Right hindlimb (tissue), 1 donor: Measurements from ENCODE around the gene DPF1.

Source experiments
- DNase-seq: peaks from one replicate; pipeline ENCODE4 v3.0.0-alpha.2; 2018

DPF1 gene

GRCh38 chr19:38216785-38217641 is 7.0 kb downstream of the DPF1 start:
- DNase-seq = no peak

GRCh38 chr19:38213911-38214625 is 10.0 kb downstream of the DPF1 start:
- DNase-seq = peak; percentile 68

DNA sequence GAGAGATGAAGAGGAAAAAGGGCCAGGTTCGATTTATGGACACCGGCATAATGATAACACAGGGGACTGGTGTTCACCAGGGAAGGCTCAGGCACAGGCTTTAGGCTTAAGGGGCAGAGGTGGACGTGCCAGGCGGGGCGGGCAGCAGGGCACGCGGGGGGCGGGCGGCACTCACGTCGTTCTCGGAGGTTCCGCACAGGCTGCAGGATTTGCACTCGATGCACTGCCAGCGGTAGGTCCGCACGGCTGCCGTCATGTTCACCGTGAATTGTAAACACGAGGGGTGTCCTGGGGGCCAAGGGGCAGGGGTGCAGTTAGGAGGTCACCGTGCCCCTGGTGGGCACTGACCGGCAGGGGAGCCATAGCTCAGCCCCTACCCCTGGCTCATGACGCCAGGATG is 10.6 kb downstream of the DPF1 start:
- no peak for DNase-seq

GRCh38 chr19:38211766-38212165 is 12.3 kb downstream of the DPF1 start:
- DNase-seq = no peak

DNA sequence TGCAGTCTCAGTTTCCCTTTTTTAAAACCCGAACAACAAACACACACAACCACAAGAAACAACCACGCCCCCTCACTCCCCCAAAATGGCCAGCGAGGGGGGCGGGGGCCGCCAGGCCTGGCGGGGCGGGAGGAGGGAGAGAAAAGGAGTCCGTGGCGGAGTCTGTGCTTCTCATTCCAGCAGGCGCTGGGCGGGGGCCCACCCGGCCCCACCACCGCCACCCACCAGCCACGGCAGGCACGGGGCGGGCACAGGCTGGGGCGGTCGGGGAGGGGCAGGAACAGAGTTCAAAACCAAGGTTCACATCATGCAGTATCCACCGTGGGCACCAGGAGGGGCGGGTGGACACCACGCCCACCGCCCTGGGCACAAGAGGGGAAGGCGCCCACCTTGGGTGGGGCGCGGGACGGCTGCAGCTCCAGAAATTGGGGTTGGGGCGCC is 12.9 kb downstream of the DPF1 start:
- DNase-seq = peak; percentile 91

DNA sequence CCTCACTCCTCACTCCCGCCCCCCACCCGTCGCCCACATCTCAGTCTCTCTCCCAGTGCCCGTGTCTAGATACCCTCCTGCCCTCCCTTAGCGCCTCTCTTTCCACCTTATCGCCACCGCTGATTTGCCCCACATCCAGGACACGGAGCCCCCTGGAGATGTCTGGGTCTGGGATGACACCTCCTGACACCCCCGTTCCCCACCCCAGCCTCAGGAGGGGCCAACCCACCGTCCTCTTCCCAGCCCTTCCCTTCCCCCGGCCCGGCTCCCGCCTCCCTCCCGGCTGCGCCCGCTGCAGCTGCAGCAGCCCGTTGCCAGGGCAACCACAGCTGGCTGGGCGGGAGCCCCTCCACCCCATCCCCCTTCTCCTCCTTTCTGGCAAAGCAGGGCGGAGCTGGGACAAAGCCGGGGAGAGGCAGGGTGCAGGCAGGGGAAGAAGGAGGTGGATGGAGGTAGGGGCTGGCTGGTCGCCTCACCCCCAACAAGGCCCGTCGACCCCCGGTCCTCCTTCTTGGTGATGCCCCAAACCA is 13.5 kb downstream of the DPF1 start:
- DNase-seq = peak; percentile 97

- DNase-seq = peak; percentile 97
Measured at GRCh38 chr19:38209671-38210457, 14.2 kb downstream of the DPF1 start.

- DNase-seq = no peak
Measured at GRCh38 chr19:38209152-38209551, 14.9 kb downstream of the DPF1 start.

DNA sequence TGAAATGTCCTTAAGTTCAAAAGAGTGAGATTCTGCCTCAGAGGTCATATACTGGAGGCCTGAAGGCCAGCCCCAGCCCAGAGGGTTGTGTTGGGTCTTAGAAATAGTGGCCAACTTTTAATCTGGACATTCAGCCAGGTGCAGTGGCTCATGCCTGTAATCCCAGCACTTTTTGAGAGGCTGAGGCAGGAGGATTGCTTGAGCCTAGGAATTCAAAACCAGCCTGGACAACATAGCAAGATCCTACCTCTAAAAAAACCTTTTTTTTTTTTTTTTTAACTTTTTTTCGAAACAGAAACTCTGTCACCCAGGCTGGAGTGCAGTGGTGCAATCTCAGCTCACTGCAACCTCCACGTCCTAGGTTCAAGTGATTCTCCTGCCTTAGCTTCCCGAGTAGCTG is 15.5 kb downstream of the DPF1 start:
- no peak for DNase-seq

GRCh38 chr19:38207543-38207942 is 16.5 kb downstream of the DPF1 start:
- DNase-seq = no peak

GRCh38 chr19:38206928-38207327 is 17.1 kb downstream of the DPF1 start:
- no peak for DNase-seq

- DNase-seq = no peak
Measured at GRCh38 chr19:38206006-38206745, 17.8 kb downstream of the DPF1 start.

- no peak for DNase-seq
Measured at GRCh38 chr19:38204728-38205127, 19.3 kb downstream of the DPF1 start.

DNA sequence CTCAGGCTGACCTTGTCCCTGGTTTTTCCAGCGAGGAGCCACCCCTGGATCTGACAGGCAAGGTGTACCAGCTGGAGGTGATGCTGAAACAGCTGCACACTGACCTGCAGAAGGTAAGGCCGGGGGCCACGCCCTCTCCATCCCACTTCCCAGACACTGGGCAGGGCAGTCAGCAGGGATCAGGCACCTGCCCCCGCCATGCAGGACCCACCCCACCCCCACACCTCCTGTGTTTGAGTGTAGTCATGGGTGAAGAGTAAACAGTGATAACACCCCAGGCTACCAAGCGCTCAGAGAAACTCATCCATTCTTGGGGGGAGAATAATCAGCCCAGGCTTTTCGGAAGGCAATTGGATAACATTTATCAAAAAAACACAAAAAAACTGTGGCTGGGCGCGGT is 19.9 kb downstream of the DPF1 start:
- DNase-seq = no peak

- no peak for DNase-seq
Measured at GRCh38 chr19:38203197-38203596, 20.8 kb downstream of the DPF1 start.

GRCh38 chr19:38202504-38202903 is 21.5 kb downstream of the DPF1 start:
- DNase-seq = no peak

DNA sequence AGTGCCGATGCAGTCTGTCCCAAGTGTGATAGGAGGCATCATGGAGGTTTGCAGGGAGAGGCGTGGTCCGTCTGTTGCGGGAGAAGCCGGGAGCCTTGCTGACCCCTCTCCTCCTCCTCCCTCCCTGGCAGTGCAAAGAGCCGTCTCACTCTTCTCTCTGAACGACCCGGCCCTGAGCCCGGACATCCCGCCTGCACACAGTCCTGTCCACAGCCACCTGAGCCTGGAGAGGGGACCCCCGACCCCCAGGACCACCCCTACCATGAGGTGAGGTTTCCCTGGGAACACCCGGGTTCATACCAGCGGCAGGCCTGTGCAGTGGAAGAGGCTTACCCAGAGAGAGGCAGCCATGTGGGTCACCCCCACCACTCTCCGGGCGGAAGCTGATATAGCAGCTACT is 22.3 kb downstream of the DPF1 start:
- no peak for DNase-seq

- DNase-seq = no peak
Measured at GRCh38 chr19:38199340-38199739, 24.7 kb downstream of the DPF1 start.

DNA sequence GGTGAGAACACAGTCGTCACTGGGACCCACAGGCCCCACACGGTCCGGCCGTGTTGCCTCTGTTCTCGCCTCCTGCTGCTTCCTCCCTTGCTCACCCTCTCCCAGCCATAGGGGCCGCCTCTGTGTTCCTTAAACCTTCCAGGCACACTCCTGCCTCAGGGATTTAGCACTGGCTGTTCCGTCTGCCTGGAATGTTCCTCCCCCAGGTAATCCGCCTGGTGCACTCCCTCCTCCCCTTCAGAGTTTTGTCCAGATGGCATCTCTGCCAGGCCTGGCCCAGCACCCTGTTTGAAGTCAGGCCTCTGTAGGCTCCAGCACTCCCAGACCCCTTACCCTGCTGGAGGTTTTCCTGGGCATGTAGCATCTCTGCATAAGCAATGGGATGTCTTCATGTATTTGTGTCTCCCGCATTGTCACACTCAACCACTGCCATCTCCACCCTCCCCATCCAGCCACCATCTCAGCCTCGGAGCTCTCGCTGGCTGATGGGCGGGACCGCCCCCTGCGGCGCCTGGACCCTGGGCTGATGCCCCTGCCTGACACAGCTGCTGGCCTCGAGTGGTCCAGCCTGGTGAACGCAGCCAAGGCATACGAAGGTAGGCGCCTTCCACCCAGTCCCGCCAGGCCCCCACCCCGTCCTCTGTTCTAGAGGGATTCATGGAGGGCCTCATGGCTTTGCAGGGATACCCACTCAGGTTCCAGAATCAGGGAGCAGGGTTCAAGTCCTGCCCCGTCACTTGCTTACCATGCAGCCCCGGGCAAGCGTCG is 25.9 kb downstream of the DPF1 start:
- DNase-seq = no peak

GRCh38 chr19:38196948-38197656 is 26.9 kb downstream of the DPF1 start:
- DNase-seq = no peak
